T-helper 22 cell (primary cell): ENCODE measurements around the gene TMPRSS7.
"Not testable (repeated sequence)": the region's sequence is repeated elsewhere in the genome, so short reads cannot be mapped to it uniquely, and the experiment has no call there.

Experiments
- DNase-seq: peaks from one replicate; pipeline ENCODE4 v3.0.0-alpha.2; 2020; ENCODE audit warnings: low read depth

TMPRSS7 gene

GRCh38 chr3:112013058-112013783, 21.3 kb upstream of the TMPRSS7 start:
- no peak for DNase-seq

- DNase-seq, result no peak
These were observed 20.8 kb upstream of the TMPRSS7 start for GRCh38 chr3:112013784-112014143.

GRCh38 chr3:112017091-112017490, 17.4 kb upstream of the TMPRSS7 start:
- DNase-seq, result no peak

- no peak for DNase-seq
These were observed 15.8 kb upstream of the TMPRSS7 start for GRCh38 chr3:112018712-112019111.

GRCh38 chr3:112019716-112020115, 14.8 kb upstream of the TMPRSS7 start:
- no peak for DNase-seq

GRCh38 chr3:112020674-112021085, 13.9 kb upstream of the TMPRSS7 start:
- DNase-seq, result no peak

GRCh38 chr3:112027142-112027541, 7.4 kb upstream of the TMPRSS7 start:
- DNase-seq, result no peak

GRCh38 chr3:112027826-112028225, 6.7 kb upstream of the TMPRSS7 start:
- no peak for DNase-seq

- no peak for DNase-seq
These were observed 3.6 kb upstream of the TMPRSS7 start for GRCh38 chr3:112030901-112031300.

GRCh38 chr3:112032098-112032731, 2.3 kb upstream of the TMPRSS7 start:
- DNase-seq, result no peak

- DNase-seq, result no peak
These were observed 705 bp downstream of the TMPRSS7 start for GRCh38 chr3:112035241-112035640.

- not testable (repeated sequence) for DNase-seq
These were observed 2.7 kb downstream of the TMPRSS7 start for GRCh38 chr3:112037194-112037593.

GRCh38 chr3:112038863-112039262, 4.3 kb downstream of the TMPRSS7 start:
- DNase-seq, result no peak

- DNase-seq, result no peak
These were observed 6.8 kb downstream of the TMPRSS7 start for GRCh38 chr3:112041321-112041720.

- DNase-seq, result no peak
These were observed 8.3 kb downstream of the TMPRSS7 start for GRCh38 chr3:112042842-112043280.

- peak; percentile 1 for DNase-seq
These were observed 9.2 kb downstream of the TMPRSS7 start for GRCh38 chr3:112043621-112044201.

- no peak for DNase-seq
These were observed 12.1 kb downstream of the TMPRSS7 start for GRCh38 chr3:112046599-112046998.

- DNase-seq, result no peak
These were observed 12.7 kb downstream of the TMPRSS7 start for GRCh38 chr3:112047264-112047663.

GRCh38 chr3:112048911-112049310, 14.4 kb downstream of the TMPRSS7 start:
- no peak for DNase-seq

GRCh38 chr3:112053229-112053628, 18.7 kb downstream of the TMPRSS7 start:
- DNase-seq, result no peak

- no peak for DNase-seq
These were observed 22.0 kb downstream of the TMPRSS7 start for GRCh38 chr3:112056451-112056929.

- no peak for DNase-seq
These were observed 25.0 kb downstream of the TMPRSS7 start for GRCh38 chr3:112059497-112059896.

- DNase-seq, result no peak
These were observed 26.6 kb downstream of the TMPRSS7 start for GRCh38 chr3:112061152-112061551.
